Peyer's patch (tissue), 4 donors: Measurements from ENCODE around the gene MYO6. TPM values are rescaled to one million over a fixed set of nuclear protein-coding genes. Genes with fewer than 3 reads are reported as not detected.

Source experiments
- DNase-seq, 3 donors: peaks; one replicate each; pipeline ENCODE4 v3.0.0-alpha.2; 2017 to 2019
- H3K27ac ChIP-seq, 4 donors: fragments of 200-600 bp; sonication (generic); one replicate each; pipeline ENCODE4 v1.5.1; 2016 to 2019
- H3K27me3 ChIP-seq, 2 donors: fragments of 200-600 bp; sonication (generic); one replicate each; pipeline ENCODE4 v1.5.1; 2019
- H3K36me3 ChIP-seq, 3 donors: fragments of 200-600 bp; sonication (generic); one replicate each; pipeline ENCODE4 v1.5.1; 2016 to 2019
- H3K4me1 ChIP-seq, 4 donors: fragments of 200-600 bp; sonication (generic); one replicate each; pipeline ENCODE4 v1.5.1; 2016 to 2019
- H3K4me3 ChIP-seq, 4 donors: fragments of 200-600 bp; sonication (generic); 1 replicate in 3 of 4; 2 replicates in 1 of 4; pipeline ENCODE4 v1.5.1; 2016 to 2019; ENCODE audit warnings: mild to moderate bottlenecking in 1 of 4
- H3K9me3 ChIP-seq, 4 donors: fragments of 200-600 bp; sonication (generic); one replicate each; pipeline ENCODE4 v1.5.1; 2016 to 2019; ENCODE audit warnings: mild to moderate bottlenecking in 1 of 4
- CTCF ChIP-seq, 6 experiments: fragments of 450-650 bp in 4 of 6; fragments of 200-600 bp in 2 of 6; sonication (generic) in 1 of 6; IDR thresholded peaks; one replicate each; pipeline ENCODE4 v1.5.1; 2017 to 2019; ENCODE audit warnings: antibody characterized with exemption in 6 of 6, mild to moderate bottlenecking in 3 of 6, moderate library complexity in 1 of 6
- POLR2A ChIP-seq, 2 donors: fragments of 450-650 bp; IDR thresholded peaks; one replicate each; pipeline ENCODE4 v1.5.1; 2017; ENCODE audit warnings: antibody characterized with exemption in 2 of 2, mild to moderate bottlenecking in 2 of 2, moderate library complexity in 2 of 2
- total RNA-seq, 4 donors: library from RNA; depleted of rRNA; stranded (reverse); fragments of >200 nt; gene quantifications; one replicate each; pipeline ENCODE4 v1.1.0, GENCODE V29; 2016

The MYO6 gene
- total RNA-seq, 4 donors from 2014 or later: 60.2 to 89.1 (median 76.2) TPM

- Histone ChIP-seq H3K36me3 (peaks cover 0 to 6% (median 0%) of the 10 kb centered on the region in 3 donors), H3K4me1 (no peaks in the 10 kb centered on the region), H3K27me3 (no peaks in the 10 kb centered on the region), H3K4me3 (no peak overlapping the region), H3K27ac (no peak overlapping the region), H3K9me3 (no peaks in the 10 kb centered on the region)
- no peak for DNase-seq
- no peak for TF ChIP-seq POLR2A (IDR thresholded peaks at IDR 0.05)
- TF ChIP-seq CTCF (IDR thresholded peaks at IDR 0.05): no peak
These were observed 158.4 kb downstream of the MYO6 start for GRCh38 chr6:75907444-75907843.

GRCh38 chr6:75913040-75913439, 164.0 kb downstream of the MYO6 start:
- H3K27me3 ChIP-seq: no peaks in the 10 kb centered on the region
- H3K9me3 ChIP-seq: no peaks in the 10 kb centered on the region
- TF ChIP-seq POLR2A (IDR thresholded peaks at IDR 0.05): no peak
- TF ChIP-seq CTCF (IDR thresholded peaks at IDR 0.05): no peak
- no peaks in the 10 kb centered on the region for H3K4me1 ChIP-seq
- no peak overlapping the region for H3K4me3 ChIP-seq
- peaks cover 0 to 41% (median 0%) of the 10 kb centered on the region in 3 donors for H3K36me3 ChIP-seq
- H3K27ac ChIP-seq: no peak overlapping the region
- DNase-seq: no peak

- Histone ChIP-seq H3K4me1 (no peaks in the 10 kb centered on the region), H3K4me3 (no peak overlapping the region), H3K27me3 (no peaks in the 10 kb centered on the region), H3K9me3 (no peaks in the 10 kb centered on the region), H3K36me3 (peaks cover 0 to 27% (median 0%) of the 10 kb centered on the region in 3 donors), H3K27ac (no peak overlapping the region)
- DNase-seq: no peak
- no peak for TF ChIP-seq CTCF (IDR thresholded peaks at IDR 0.05)
- no peak for TF ChIP-seq POLR2A (IDR thresholded peaks at IDR 0.05)
These were observed 173.2 kb downstream of the MYO6 start for GRCh38 chr6:75922226-75922625.

- Histone ChIP-seq H3K27me3 (no peaks in the 10 kb centered on the region), H3K9me3 (no peaks in the 10 kb centered on the region), H3K27ac (no peak overlapping the region), H3K36me3 (no peaks in the 10 kb centered on the region), H3K4me1 (no peaks in the 10 kb centered on the region), H3K4me3 (no peak overlapping the region)
- no peak for TF ChIP-seq POLR2A (IDR thresholded peaks at IDR 0.05)
- TF ChIP-seq CTCF (IDR thresholded peaks at IDR 0.05): no peak
- DNase-seq: no peak
These were observed 177.5 kb downstream of the MYO6 start for GRCh38 chr6:75926293-75927168.

- TF ChIP-seq CTCF (IDR thresholded peaks at IDR 0.05) (no peak), POLR2A (IDR thresholded peaks at IDR 0.05) (no peak)
- H3K27ac ChIP-seq: no peak overlapping the region
- DNase-seq: no peak
- H3K27me3 ChIP-seq: no peaks in the 10 kb centered on the region
- H3K4me3 ChIP-seq: no peak overlapping the region
- H3K4me1 ChIP-seq: peaks cover 0 to 11% (median 0%) of the 10 kb centered on the region in 4 donors
- H3K9me3 ChIP-seq: no peaks in the 10 kb centered on the region
- H3K36me3 ChIP-seq: no peaks in the 10 kb centered on the region
These were observed 182.1 kb downstream of the MYO6 start for GRCh38 chr6:75931011-75931680.
